Ectodermal cell (in vitro differentiated cells): ENCODE data around the gene PRSS38.
"Not testable (repeated sequence)": the region's sequence is repeated elsewhere in the genome, so short reads cannot be mapped to it uniquely, and the experiment has no call there.

Experiments used
- H3K27ac ChIP-seq: 2 replicates; pipeline ENCODE4 v1.7.0; 2013; ENCODE audit warnings: mild to moderate bottlenecking, low read depth, low read length; ENCODE audit not compliant: insufficient read depth, poor library complexity, severe bottlenecking
- H3K27me3 ChIP-seq: 2 replicates; pipeline ENCODE4 v1.7.0; 2013; ENCODE audit warnings: mild to moderate bottlenecking, low read length; ENCODE audit not compliant: insufficient read depth, control insufficient read depth, poor library complexity, severe bottlenecking
- H3K36me3 ChIP-seq: one replicate; pipeline ENCODE4 v1.7.0; 2013; ENCODE audit warnings: low read length; ENCODE audit not compliant: control insufficient read depth, insufficient read depth
- H3K4me1 ChIP-seq: one replicate; pipeline ENCODE4 v1.7.0; 2013; ENCODE audit warnings: low read length; ENCODE audit not compliant: control insufficient read depth, insufficient read depth
- H3K4me3 ChIP-seq: 2 replicates; pipeline ENCODE4 v1.7.0; 2013; ENCODE audit warnings: low read depth, low read length, control low read depth; ENCODE audit not compliant: insufficient read depth
- H3K9me3 ChIP-seq: 2 replicates; pipeline ENCODE4 v1.7.0; 2013; ENCODE audit warnings: mild to moderate bottlenecking, low read length, moderate library complexity; ENCODE audit not compliant: control insufficient read depth
- WGBS, 2 experiments: methylation state at CpG; one replicate each; pipeline ENCODE4 v1.1.7; 2013; ENCODE audit warnings: missing lambda C conversion rate in 2 of 2; 5-methylcytosine and 5-hydroxymethylcytosine counted together

The PRSS38 gene

DNA sequence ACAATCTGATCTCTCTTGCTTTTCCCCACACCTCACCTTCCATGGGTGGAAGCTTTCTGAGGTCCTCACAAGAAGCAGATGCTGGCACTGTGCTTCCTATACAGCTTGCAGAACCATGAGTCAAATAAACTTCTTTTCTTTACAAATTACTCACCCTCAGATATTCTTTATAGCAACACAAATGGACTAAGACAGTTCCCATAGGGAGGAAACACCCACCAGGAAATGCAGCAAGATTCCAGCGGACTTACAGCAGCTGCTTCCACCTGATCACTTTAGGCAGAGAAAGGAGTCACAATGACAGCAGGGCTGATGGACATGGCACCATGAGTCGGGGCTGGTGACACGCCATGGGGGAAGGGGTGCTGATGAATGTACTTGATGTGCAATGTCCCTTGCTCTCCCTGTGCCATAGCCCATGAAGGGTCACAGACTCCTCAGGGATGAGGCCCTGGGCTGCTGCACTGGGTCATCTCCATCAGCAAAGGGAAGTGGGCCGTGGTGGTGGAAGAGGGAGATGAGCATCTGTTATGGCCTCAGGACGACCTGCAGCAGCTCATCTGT, 53.9 kb downstream of the PRSS38 start:
- 91 to 94% methylated on average over 5 of the region's 5 CpGs for WGBS, 2 experiments
- Histone ChIP-seq H3K36me3 (no peaks in the 10 kb centered on the region), H3K4me1 (no peaks in the 10 kb centered on the region), H3K9me3 (no peaks in the 10 kb centered on the region), H3K4me3 (no peak overlapping the region), H3K27ac (no peak overlapping the region), H3K27me3 (no peaks in the 10 kb centered on the region)

DNA sequence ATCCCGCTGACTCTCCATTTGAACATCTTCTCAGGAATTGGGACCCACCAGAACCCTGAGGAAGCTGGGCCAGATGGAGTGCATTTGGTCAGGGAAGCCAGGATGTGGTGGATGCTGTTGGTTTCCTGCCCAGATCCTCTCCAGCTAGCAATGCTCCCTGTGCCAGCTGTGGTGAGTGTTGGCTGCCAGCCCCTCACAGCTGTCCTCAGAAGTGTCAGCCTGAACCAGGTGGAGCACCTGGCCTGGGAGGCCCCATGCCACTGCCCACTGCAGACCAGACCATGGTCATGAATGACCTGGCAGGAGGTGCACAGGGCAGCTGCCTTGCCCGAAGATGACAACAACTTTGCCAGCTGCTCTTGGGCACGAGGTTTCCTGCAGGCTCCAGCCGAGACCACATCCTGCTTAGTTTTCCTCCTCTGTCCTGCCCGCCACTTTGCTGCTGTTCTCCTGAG, 54.4 kb downstream of the PRSS38 start:
- no peak overlapping the region for H3K27ac ChIP-seq

DNA sequence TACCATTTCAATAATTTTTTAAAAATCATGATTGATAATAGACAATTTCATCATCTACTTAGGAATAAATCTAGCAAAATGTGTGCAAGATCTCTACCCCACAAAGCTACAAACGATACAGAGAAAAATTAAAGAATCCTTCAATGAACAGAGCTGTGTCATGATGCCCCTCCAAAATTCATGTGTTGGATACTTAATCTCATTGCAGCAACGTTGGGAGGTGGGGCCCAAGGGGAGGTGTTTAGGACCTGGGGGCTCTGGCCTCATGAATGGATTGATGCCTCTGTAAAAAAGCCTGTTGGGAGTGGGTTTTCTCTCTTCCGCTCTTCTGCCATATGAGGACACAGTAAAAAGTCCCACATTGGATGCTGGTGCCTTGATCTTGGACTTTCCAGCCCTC, 54.9 kb downstream of the PRSS38 start:
- WGBS, 2 experiments = 76 to 81% methylated on average over 3 of the region's 3 CpGs
- Histone ChIP-seq H3K27me3 (no peaks in the 10 kb centered on the region), H3K4me1 (no peaks in the 10 kb centered on the region), H3K27ac (no peak overlapping the region), H3K9me3 (no peaks in the 10 kb centered on the region), H3K36me3 (no peaks in the 10 kb centered on the region), H3K4me3 (no peak overlapping the region)

More for the DNA sequence above, 54.4 kb downstream of the PRSS38 start:
- no peaks in the 10 kb centered on the region for H3K9me3 ChIP-seq
- H3K36me3 ChIP-seq = no peaks in the 10 kb centered on the region
- no peak overlapping the region for H3K4me3 ChIP-seq
- no peaks in the 10 kb centered on the region for H3K27me3 ChIP-seq
- WGBS, 2 experiments = 93% methylated on average over 5 of the region's 5 CpGs
- H3K4me1 ChIP-seq = no peaks in the 10 kb centered on the region

DNA sequence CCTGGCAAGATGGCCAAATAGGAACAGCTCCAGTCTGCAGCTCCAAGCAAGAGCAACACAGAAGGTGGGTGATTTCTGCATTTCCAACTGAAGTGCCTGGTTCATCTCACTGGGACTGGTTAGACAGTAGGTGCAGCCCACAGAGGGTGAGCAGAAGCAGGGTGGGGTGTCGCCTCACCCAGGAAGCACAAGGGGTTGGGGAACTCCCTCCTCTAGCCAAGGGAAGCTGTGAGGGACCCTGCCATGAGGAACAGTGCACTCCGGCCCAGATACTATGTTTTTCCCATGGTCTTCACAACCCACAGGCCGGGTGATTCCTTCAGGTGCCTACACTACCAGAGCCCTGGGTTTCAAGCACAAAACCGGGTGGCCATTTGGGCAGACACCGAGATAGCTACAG, 56.4 kb downstream of the PRSS38 start:
- not testable (repeated sequence) for H3K4me1 ChIP-seq, H3K9me3 ChIP-seq, H3K27me3 ChIP-seq, H3K36me3 ChIP-seq, H3K4me3 ChIP-seq, H3K27ac ChIP-seq
- WGBS, 2 experiments = 82 to 84% methylated on average over 5 of the region's 5 CpGs

DNA sequence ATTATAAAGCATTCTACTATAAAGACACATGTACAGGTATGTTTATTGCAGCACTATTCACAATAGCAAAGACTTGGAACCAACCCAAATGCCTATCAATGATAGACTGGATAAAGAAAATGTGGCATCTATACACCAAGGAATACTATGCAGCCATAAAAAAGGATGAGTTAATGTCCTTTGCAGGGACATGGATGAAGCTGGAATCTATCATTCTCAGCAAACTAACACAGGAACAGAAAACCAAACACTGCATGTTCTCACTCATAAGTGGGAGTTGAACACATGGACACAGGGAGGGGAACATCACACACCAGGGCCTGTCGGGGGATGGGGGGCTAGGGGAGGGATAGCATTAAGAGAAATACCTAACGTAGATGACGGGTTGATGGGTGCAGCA, 62.3 kb downstream of the PRSS38 start:
- WGBS, 2 experiments = 78 to 100% methylated on average over 1 to 2 of the region's 3 CpGs
- not testable (repeated sequence) for H3K9me3 ChIP-seq, H3K27me3 ChIP-seq, H3K36me3 ChIP-seq, H3K4me1 ChIP-seq, H3K4me3 ChIP-seq, H3K27ac ChIP-seq

DNA sequence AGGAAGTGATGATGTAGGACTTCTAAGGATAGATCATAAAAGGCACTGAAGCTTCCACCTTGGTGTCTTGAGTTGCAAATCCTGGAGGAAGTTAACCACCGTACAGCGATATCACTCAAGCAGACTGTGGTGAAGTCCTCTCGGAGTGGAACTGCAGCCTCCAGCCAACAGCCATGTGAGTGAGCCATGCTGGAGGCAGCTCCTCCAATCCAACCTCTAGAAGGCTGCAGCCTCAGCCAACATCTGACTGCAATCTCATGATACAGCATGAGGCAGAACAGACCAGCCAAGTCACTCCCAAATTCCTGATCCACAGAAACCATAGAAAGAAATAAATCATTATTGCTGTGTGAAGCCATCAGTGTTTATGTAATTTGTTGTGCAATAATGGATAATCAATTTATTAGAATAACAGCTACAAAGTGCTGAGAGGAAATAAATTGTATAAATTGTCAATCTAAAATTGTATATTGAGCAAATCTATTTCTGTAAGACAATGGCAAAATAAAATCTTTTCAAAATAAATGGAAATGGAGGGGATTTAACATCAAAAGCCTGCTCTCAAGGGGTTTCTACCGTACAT, 65.0 kb downstream of the PRSS38 start:
- no peak overlapping the region for H3K4me3 ChIP-seq
- no peaks in the 10 kb centered on the region for H3K36me3 ChIP-seq
- H3K27me3 ChIP-seq = no peaks in the 10 kb centered on the region
- WGBS, 2 experiments = 90 to 93% methylated on average over 4 of the region's 4 CpGs
- no peaks in the 10 kb centered on the region for H3K9me3 ChIP-seq
- no peak overlapping the region for H3K27ac ChIP-seq
- H3K4me1 ChIP-seq = peaks cover 2% of the 10 kb centered on the region

DNA sequence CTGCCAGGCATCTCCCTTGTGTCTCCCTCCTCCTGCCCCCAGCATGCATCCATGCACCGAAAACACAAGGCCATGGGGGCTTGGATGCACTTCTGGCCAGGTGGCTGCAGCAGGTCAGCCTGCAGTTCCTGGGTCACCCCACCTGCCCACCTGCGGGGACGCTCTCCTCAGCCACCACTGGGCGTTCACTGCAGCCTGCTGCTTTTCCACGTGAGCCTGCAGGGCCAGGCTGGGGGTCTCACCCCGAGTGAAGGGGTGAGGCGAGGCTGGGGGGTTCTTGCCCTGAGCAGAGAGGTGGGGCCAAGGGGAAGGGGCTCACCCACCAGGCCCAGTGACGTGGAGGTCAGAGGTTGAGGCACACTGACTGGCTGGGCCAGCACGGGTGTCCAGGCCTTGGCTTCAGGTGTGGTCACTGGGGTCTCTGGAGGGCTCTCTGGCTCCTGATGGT, 67.6 kb downstream of the PRSS38 start:
- 92 to 94% methylated on average over 9 of the region's 9 CpGs for WGBS, 2 experiments
- Histone ChIP-seq H3K9me3 (no peaks in the 10 kb centered on the region), H3K4me3 (no peak overlapping the region), H3K36me3 (no peaks in the 10 kb centered on the region), H3K27me3 (no peaks in the 10 kb centered on the region), H3K27ac (no peak overlapping the region), H3K4me1 (peaks cover 27% of the 10 kb centered on the region)

DNA sequence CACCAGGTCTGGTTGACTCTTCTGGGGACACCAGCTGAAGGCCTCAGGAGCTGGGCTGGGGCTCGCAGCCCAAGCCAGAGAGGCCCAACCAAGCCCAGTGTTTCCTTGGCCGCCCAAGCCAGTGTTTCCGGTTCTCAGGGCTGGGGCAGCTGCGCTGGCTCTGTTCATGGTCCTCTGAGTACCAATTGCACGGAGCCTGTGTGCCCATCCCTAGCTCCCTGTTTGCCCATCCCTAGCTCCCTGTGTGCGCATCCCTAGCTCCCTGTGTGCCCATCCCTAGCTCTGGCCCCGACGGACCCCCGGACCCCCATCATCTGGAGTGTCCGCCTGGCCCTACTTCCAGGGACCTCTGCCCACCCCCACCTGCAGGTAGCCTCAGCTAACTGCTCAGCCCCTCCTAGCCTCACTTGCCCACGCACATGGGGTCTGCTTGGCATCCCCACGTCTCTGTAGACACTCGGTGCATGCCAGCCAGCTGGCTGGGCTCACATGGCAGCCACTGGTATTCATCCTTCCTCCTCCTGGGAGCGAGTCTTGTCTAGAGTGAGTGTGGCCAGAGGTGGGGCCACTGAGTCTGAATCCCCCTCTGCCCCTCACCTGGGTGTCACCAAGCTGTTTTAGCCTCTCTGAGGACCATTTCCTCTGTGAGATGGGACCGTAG, 68.3 kb downstream of the PRSS38 start:
- H3K36me3 ChIP-seq = no peaks in the 10 kb centered on the region
- WGBS, 2 experiments = 93 to 97% methylated on average over 15 of the region's 15 CpGs

DNA sequence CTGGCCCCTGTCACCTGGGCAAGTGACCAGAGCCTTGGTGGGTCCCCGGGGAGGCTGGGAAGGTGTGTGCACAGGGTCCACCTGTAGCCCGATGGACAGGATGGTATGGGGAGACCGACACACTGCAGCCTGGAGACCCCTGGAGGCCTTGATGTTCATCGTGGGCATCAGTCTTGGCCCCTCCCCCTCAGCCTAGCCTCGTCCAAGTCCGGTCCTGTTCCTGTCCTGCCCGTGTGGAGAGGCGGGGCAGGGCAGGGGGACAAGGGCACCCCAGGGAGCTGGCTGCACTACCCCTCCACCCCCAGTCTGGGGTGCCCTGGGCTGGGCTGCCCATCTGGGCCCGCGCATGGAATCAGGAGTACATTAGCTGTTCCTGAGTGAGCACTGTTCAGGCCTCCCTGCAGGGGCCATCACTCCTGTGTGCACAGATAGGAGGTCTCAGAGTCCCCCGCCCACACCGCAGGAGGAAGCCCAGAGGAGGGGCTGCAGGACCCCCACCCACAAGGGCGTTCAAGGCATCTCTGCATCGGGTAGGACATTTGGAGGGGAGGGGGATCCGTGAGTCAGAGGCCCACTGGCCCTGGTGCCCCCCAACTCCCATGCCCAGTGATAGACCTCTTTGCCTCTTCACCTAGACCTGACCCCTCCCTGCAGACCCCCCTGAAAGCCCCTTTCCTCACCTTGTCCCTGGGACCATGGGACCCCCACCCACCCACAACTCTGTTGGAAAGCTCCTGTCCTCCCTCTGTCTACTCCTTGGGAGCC, 69.1 kb downstream of the PRSS38 start:
- Histone ChIP-seq H3K4me3 (no peak overlapping the region), H3K27ac (no peak overlapping the region), H3K36me3 (no peaks in the 10 kb centered on the region), H3K9me3 (no peaks in the 10 kb centered on the region), H3K4me1 (peaks cover 27% of the 10 kb centered on the region), H3K27me3 (no peaks in the 10 kb centered on the region)
- 89 to 92% methylated on average over 15 of the region's 15 CpGs for WGBS, 2 experiments

More for the DNA sequence above, 68.3 kb downstream of the PRSS38 start:
- no peak overlapping the region for H3K4me3 ChIP-seq
- H3K4me1 ChIP-seq = peaks cover 27% of the 10 kb centered on the region
- no peaks in the 10 kb centered on the region for H3K9me3 ChIP-seq
- H3K27me3 ChIP-seq = no peaks in the 10 kb centered on the region
- no peak overlapping the region for H3K27ac ChIP-seq

DNA sequence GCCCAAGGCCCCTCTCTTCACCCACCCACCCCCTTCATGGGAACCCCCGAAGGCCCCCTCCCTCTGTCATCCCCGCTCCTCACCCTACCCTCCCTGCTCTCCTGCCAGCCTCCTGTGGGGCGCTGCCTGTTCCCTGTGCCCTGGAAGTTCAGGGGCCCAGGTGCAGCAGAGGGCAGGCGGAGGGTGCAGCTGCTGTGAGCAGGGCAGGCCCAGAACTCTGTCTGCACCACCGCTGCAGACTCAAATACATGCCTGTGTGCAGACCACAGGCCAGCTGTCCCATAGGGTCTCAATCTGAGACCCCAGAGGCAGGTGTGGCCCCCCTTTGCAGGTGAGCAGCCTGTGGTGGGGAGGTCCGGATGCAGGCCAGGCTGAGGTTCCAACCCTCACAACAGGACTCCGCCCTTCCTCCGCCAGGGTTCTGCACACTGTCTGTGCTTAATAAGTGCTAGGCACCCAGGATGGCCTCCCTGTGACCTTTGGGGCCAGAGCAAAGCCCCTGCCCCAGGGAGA, 69.7 kb downstream of the PRSS38 start:
- H3K36me3 ChIP-seq = no peaks in the 10 kb centered on the region
- 90 to 92% methylated on average over 8 of the region's 8 CpGs for WGBS, 2 experiments
- no peaks in the 10 kb centered on the region for H3K9me3 ChIP-seq
- H3K27me3 ChIP-seq = no peaks in the 10 kb centered on the region
- peaks cover 27% of the 10 kb centered on the region for H3K4me1 ChIP-seq
- H3K27ac ChIP-seq = no peak overlapping the region
- H3K4me3 ChIP-seq = no peak overlapping the region
